Measurements from ENCODE around the gene SAMD5. TPM values are rescaled to one million over a fixed set of nuclear protein-coding genes. Genes with fewer than 3 reads are reported as not detected.

SAMD5 gene
- total and polyA plus RNA-seq, 9 of the 15 experiments (the other 6 are each of a cell fraction or from before 2014, with no cell fraction given), result 0.15 to 0.91 (median 0.55) TPM

GRCh38 chr6:147566244-147566898, 57.9 kb downstream of the SAMD5 start:
- no peak overlapping the region for H3K4me3 ChIP-seq
- ChIA-PET CTCF (ENCODE audit: low intra/inter-chr PET ratio) (no interaction called here), POLR2A (interaction anchor here (0.6 to 1.6 kb wide), 2 partner anchors 16 to 21 kb away, joined by 3 to 6 read pairs; no protein-coding TSS in a partner anchor)
- peaks cover 4 to 9% of the 10 kb centered on the region in 2 experiments; a peak in 2 of 5 replicates for H3K27me3 ChIP-seq (ENCODE audit: control insufficient read depth in 2 of 2, insufficient read depth in 2 of 2, low read length in 2 of 2)
- DNase-seq (ENCODE audit: extremely low read depth in 1 of 4, low spot score in 3 of 4) (no peak), ATAC-seq (no peak), FAIRE-seq (no peak)
- no peaks in the 10 kb centered on the region for H3K9me3 ChIP-seq (replicated peaks; ENCODE audit: control insufficient read depth, insufficient read depth, low read depth, low read length)
- intact Hi-C loops (cut with micrococcal nuclease), result no loop called here
- H4K20me1 ChIP-seq (replicated peaks; ENCODE audit: control insufficient read depth, insufficient read depth, low read length), result no peaks in the 10 kb centered on the region
- 18% methylated on average over 3 of the region's 3 CpGs for WGBS (ENCODE audit: insufficient coverage, low coverage, missing lambda C conversion rate)
- H3K4me2 ChIP-seq (ENCODE audit: insufficient read depth, low read length), result no peak overlapping the region
- no peaks in the 10 kb centered on the region for H3K9me1 ChIP-seq (ENCODE audit: control insufficient read depth, insufficient read depth, low read length)
- H3K4me1 ChIP-seq (replicated peaks in 1 of 2; ENCODE audit: control insufficient read depth in 2 of 2, insufficient read depth in 2 of 2, low read length in 2 of 2), result no peaks in the 10 kb centered on the region
- no peaks in the 10 kb centered on the region for H3K79me2 ChIP-seq (ENCODE audit: control insufficient read depth, insufficient read depth, low read length)
- BruUV-seq (replicated peaks), result no TSS peak
- TF ChIP-seq, protein P1, sequence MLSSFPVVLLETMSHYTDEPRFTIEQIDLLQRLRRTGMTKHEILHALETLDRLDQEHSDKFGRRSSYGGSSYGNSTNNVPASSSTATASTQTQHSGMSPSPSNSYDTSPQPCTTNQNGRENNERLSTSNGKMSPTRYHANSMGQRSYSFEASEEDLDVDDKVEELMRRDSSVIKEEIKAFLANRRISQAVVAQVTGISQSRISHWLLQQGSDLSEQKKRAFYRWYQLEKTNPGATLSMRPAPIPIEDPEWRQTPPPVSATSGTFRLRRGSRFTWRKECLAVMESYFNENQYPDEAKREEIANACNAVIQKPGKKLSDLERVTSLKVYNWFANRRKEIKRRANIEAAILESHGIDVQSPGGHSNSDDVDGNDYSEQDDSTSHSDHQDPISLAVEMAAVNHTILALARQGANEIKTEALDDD (IDR thresholded peaks at IDR 0.05), result no peak
- no peak for TF ChIP-seq PTTG1 (tag; IDR thresholded peaks at IDR 0.05; ENCODE audit: low read depth)
- TF ChIP-seq TEAD1 (CRISPR knock-in tag; IDR thresholded peaks at IDR 0.05), result no peak
- peak; percentile 24; the same call in 1 of the 2 replicates for TF ChIP-seq C11orf30 (IDR thresholded peaks at IDR 0.05; ENCODE audit: low read depth)
- peak; percentile 60 for TF ChIP-seq ZNF316 (IDR thresholded peaks at IDR 0.05)
- TF ChIP-seq, protein P2, sequence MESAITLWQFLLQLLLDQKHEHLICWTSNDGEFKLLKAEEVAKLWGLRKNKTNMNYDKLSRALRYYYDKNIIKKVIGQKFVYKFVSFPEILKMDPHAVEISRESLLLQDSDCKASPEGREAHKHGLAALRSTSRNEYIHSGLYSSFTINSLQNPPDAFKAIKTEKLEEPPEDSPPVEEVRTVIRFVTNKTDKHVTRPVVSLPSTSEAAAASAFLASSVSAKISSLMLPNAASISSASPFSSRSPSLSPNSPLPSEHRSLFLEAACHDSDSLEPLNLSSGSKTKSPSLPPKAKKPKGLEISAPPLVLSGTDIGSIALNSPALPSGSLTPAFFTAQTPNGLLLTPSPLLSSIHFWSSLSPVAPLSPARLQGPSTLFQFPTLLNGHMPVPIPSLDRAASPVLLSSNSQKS (CRISPR knock-in tag; IDR thresholded peaks at IDR 0.05), result no peak
- no peak for TF ChIP-seq TCF3 (CRISPR knock-in tag; IDR thresholded peaks at IDR 0.05)
- no peak for TF ChIP-seq GATAD2A (IDR thresholded peaks at IDR 0.05)
- no peak for TF ChIP-seq ESRRB (CRISPR knock-in tag; IDR thresholded peaks at IDR 0.05; ENCODE audit: borderline replicate concordance)
- no peak for TF ChIP-seq MXI1 (IDR thresholded peaks at IDR 0.05; ENCODE audit: low read depth, low read length)
- no peak overlapping the region for H3K9ac ChIP-seq (ENCODE audit: insufficient read depth in 1 of 2, low read depth in 2 of 2, low read length in 2 of 2)
- in situ Hi-C loops (cut with MboI), result no loop called here
- no peak overlapping the region for H2AFZ ChIP-seq (ENCODE audit: low read depth, low read length)
- no peaks in the 10 kb centered on the region for H3K36me3 ChIP-seq (ENCODE audit: control insufficient read depth, insufficient read depth, low read length)
- no peak overlapping the region for H3K27ac ChIP-seq (ENCODE audit: extremely low read depth, low read depth, low read length)

Data from K562 (cell line).